ENCODE data around the gene CCL11. TPM values are rescaled to one million over a fixed set of nuclear protein-coding genes. Genes with fewer than 3 reads are reported as not detected.
"Not testable (repeated sequence)": the region's sequence is repeated elsewhere in the genome, so short reads cannot be mapped to it uniquely, and the experiment has no call there.

The CCL11 gene
- total RNA-seq, 1 donor from 2014 or later: not detected

DNA sequence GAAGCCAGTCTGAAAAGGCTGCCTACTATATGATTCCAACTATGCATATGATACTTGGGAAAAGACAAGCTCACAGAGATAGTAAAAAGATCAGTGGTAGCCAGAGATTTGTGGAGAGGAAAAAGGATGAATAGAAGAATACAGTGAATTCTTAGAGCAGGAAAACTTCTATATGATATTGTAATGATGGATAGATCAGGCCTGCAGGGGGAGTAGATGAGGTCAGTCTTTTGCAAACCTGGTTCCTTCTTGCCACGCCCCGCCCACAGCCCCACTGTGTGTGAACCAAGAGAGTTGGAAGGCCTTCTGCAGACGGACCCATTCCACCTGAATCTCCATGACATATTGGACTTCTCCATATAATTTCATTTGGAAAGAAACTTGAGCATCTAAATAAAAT lies 32.9 kb downstream of the CCL11 start:
- H3K4me3 ChIP-seq (ENCODE audit: low read depth, low read length): no peak overlapping the region
- TF ChIP-seq, protein P1, sequence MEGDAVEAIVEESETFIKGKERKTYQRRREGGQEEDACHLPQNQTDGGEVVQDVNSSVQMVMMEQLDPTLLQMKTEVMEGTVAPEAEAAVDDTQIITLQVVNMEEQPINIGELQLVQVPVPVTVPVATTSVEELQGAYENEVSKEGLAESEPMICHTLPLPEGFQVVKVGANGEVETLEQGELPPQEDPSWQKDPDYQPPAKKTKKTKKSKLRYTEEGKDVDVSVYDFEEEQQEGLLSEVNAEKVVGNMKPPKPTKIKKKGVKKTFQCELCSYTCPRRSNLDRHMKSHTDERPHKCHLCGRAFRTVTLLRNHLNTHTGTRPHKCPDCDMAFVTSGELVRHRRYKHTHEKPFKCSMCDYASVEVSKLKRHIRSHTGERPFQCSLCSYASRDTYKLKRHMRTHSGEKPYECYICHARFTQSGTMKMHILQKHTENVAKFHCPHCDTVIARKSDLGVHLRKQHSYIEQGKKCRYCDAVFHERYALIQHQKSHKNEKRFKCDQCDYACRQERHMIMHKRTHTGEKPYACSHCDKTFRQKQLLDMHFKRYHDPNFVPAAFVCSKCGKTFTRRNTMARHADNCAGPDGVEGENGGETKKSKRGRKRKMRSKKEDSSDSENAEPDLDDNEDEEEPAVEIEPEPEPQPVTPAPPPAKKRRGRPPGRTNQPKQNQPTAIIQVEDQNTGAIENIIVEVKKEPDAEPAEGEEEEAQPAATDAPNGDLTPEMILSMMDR (conservative IDR thresholded peaks at IDR 0.05; ENCODE audit: low read depth, low read length): peak; percentile 5
- DNase-seq (ENCODE audit: low read depth): no peak

DNA sequence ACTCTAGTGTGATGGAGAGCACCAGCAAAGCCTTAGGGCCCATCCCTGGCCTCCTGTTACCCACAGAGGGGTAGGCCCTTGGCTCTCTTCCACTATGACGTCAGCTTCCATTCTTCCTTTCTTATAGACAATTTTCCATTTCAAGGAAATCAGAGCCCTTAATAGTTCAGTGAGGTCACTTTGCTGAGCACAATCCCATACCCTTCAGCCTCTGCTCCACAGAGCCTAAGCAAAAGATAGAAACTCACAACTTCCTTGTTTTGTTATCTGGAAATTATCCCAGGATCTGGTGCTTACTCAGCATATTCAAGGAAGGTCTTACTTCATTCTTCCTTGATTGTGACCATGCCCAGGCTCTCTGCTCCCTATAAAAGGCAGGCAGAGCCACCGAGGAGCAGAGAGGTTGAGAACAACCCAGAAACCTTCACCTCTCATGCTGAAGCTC lies 33.5 kb downstream of the CCL11 start, which contains the start of gene CCL8:
CCL8 (plus strand) TSS at position 397 of the 445 bp plus-strand sequence. CDS start 67 bp downstream, outside the sequence.
- TF ChIP-seq, protein P1 (conservative IDR thresholded peaks at IDR 0.05; ENCODE audit: low read depth, low read length): no peak
- DNase-seq (ENCODE audit: low read depth): no peak
- no peak within 1 kb of the TSS for H3K4me3 ChIP-seq (ENCODE audit: low read depth, low read length)

DNA sequence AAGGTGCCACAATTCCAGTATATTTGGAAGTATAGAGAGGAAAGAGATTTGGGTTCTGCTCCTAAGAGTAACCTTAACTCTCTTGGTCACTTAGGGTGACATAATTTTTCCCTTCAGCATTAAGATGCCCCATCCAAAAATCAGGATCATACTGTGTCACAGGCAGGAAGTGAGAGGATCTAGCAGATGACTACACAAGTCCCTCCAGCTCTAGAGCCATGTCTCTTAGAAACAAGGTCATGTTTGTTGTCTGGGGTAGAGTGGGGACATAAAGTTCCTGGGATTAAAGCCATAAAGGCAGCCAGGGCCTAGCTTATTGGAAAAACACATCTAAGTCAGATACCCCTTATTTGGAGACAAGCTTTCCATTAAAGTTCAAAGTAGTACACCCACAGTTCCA lies 36.4 kb downstream of the CCL11 start:
- no peak for DNase-seq (ENCODE audit: low read depth)
- TF ChIP-seq, protein P1 (conservative IDR thresholded peaks at IDR 0.05; ENCODE audit: low read depth, low read length): no peak
- no peak overlapping the region for H3K4me3 ChIP-seq (ENCODE audit: low read depth, low read length)

DNA sequence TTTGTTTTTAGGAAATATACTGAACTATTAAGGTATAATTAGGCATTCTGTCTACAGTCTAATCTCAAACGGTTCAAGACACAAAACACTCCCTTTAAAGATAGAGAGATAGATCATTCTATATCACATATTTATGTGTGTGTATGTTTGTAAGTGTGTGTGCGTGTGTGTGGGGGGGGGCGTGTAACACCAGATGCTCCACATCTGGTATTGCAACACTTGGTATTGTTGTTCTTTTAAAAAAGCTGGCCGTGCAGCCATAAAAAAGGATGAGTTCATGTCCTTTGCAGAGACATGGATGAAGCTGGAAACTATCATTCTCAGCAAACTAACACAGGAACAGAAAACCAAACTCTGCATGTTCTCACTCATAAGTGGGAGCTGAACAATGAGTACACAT lies 42.0 kb downstream of the CCL11 start:
- not testable (repeated sequence) for H3K4me3 ChIP-seq (ENCODE audit: low read depth, low read length); DNase-seq (ENCODE audit: low read depth)

DNA sequence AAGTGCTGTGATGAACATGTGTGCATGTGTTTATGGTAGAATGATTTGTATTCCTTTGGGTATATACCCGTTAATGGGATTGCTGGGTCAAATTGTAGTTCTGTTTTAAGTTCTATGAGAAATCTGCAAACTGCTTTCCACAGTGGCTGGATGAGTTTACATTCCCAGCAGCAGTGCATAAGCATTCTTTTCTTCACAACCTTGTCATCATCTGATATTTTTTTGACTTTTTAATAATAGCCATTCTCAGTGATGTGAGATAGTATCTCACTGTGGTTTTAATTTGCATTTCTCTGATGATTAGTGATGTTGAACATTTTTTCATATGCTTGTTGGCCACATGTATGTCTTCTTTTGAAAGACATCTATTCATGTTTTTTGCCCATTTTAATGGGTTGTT lies 52.2 kb downstream of the CCL11 start:
- no peak for DNase-seq (ENCODE audit: low read depth)
- TF ChIP-seq, protein P1 (conservative IDR thresholded peaks at IDR 0.05; ENCODE audit: low read depth, low read length): no peak
- no peak overlapping the region for H3K4me3 ChIP-seq (ENCODE audit: low read depth, low read length)

Other genes starting within 250 kb of the CCL11 start
- gene CCL2, start 30.5 kb upstream of the CCL11 start, total RNA-seq: 4.7 and 35.7 TPM in 2 replicates
- gene CCL7, start 15.5 kb upstream of the CCL11 start, total RNA-seq: 0.17 TPM in 1 of 2 replicates, not detected in the other
- gene CCL8, start 33.7 kb downstream of the CCL11 start, total RNA-seq: not detected in 2 replicates
- gene CCL13, start 70.7 kb downstream of the CCL11 start, total RNA-seq: not detected in 2 replicates
- gene CCL1, start 77.5 kb downstream of the CCL11 start, total RNA-seq: not detected in 2 replicates